Mesenchymal stem cell (in vitro differentiated cells and primary cell): ENCODE results near the gene KDM4B.

Experiments used
- DNase-seq: peaks from one replicate; pipeline ENCODE4 v3.0.0-alpha.2; 2013
- H2AFZ ChIP-seq: one replicate; pipeline ENCODE4 v1.6.1; 2013; ENCODE audit warnings: low read depth, mild to moderate bottlenecking, control low read depth, inconsistent platforms, low read length, moderate library complexity
- H2AK5ac ChIP-seq: 2 replicates; pipeline ENCODE4 v1.6.1; 2013; ENCODE audit warnings: low read length, moderate library complexity, mild to moderate bottlenecking, inconsistent platforms; ENCODE audit not compliant: severe bottlenecking
- H2BK120ac ChIP-seq: one replicate; pipeline ENCODE4 v1.6.1; 2013; ENCODE audit warnings: low read depth, mild to moderate bottlenecking, inconsistent platforms, low read length, moderate library complexity
- H2BK12ac ChIP-seq, 2 experiments: one replicate each; pipeline ENCODE4 v1.6.1; 2013; ENCODE audit warnings: inconsistent platforms in 2 of 2, low read length in 2 of 2, mild to moderate bottlenecking in 2 of 2, moderate library complexity in 2 of 2, control low read depth in 1 of 2
- H2BK15ac ChIP-seq: one replicate; pipeline ENCODE4 v1.6.1; 2013; ENCODE audit warnings: mild to moderate bottlenecking, low read depth, inconsistent platforms; ENCODE audit not compliant: poor library complexity, severe bottlenecking
- H2BK5ac ChIP-seq: 2 replicates; pipeline ENCODE4 v1.6.1; 2013; ENCODE audit warnings: low read depth, mild to moderate bottlenecking, low read length, control low read depth, inconsistent platforms; ENCODE audit not compliant: poor library complexity, severe bottlenecking
- H3K14ac ChIP-seq, 2 experiments: one replicate each; pipeline ENCODE4 v1.6.1; 2013; ENCODE audit warnings: inconsistent platforms in 2 of 2, low read length in 2 of 2, control low read depth in 1 of 2, mild to moderate bottlenecking in 1 of 2, moderate library complexity in 1 of 2
- H3K18ac ChIP-seq, 2 experiments: one replicate each; pipeline ENCODE4 v1.6.1; 2013; ENCODE audit warnings: inconsistent platforms in 2 of 2, low read length in 2 of 2, control low read depth in 1 of 2, low read depth in 1 of 2, mild to moderate bottlenecking in 1 of 2
- H3K23ac ChIP-seq, 2 experiments: one replicate each; pipeline ENCODE4 v1.6.1; 2013; ENCODE audit warnings: inconsistent platforms in 2 of 2, low read length in 2 of 2, mild to moderate bottlenecking in 2 of 2, moderate library complexity in 2 of 2, control low read depth in 1 of 2
- H3K27ac ChIP-seq: 2 replicates; pipeline ENCODE4 v1.5.1; 2013; ENCODE audit warnings: mild to moderate bottlenecking, moderate library complexity, low read length, control low read depth, inconsistent platforms; ENCODE audit not compliant: poor library complexity, severe bottlenecking
- H3K27me3 ChIP-seq, 2 experiments: 2 replicates each; pipeline versions ENCODE4 v1.6.1 to v1.7.0; 2013; ENCODE audit warnings: low read length in 2 of 2, mild to moderate bottlenecking in 2 of 2, moderate library complexity in 2 of 2, control low read depth in 1 of 2, inconsistent platforms in 1 of 2; ENCODE audit not compliant: control insufficient read depth in 1 of 2, insufficient read depth in 1 of 2
- H3K36me3 ChIP-seq, 2 experiments: 2 replicates each; pipeline versions ENCODE4 v1.6.1 to v1.7.0; 2013; ENCODE audit warnings: low read length in 2 of 2, control low read depth in 1 of 2, inconsistent platforms in 1 of 2, low read depth in 1 of 2, mild to moderate bottlenecking in 1 of 2; ENCODE audit not compliant: insufficient read depth in 2 of 2, control insufficient read depth in 1 of 2
- H3K4ac ChIP-seq, 2 experiments: one replicate each; pipeline ENCODE4 v1.6.1; 2013; ENCODE audit warnings: inconsistent platforms in 2 of 2, low read length in 2 of 2, mild to moderate bottlenecking in 2 of 2, moderate library complexity in 2 of 2, control low read depth in 1 of 2, low read depth in 1 of 2
- H3K4me1 ChIP-seq: 2 replicates; pipeline ENCODE4 v1.6.1; 2013; ENCODE audit warnings: low read depth, low read length, control low read depth; ENCODE audit not compliant: control insufficient read depth, insufficient read depth
- H3K4me2 ChIP-seq: 2 replicates; pipeline ENCODE4 v1.6.1; 2013; ENCODE audit warnings: low read length, mild to moderate bottlenecking, inconsistent platforms; ENCODE audit not compliant: poor library complexity, severe bottlenecking
- H3K4me3 ChIP-seq, 2 experiments: 2 replicates each; pipeline versions ENCODE4 v1.5.1 to v1.7.0; 2013; ENCODE audit warnings: low read length in 2 of 2, mild to moderate bottlenecking in 2 of 2, control low read depth in 1 of 2, low read depth in 1 of 2; ENCODE audit not compliant: insufficient read depth in 1 of 2
- H3K79me1 ChIP-seq: replicated peaks from 2 replicates; pipeline ENCODE4 v1.6.1; 2013; ENCODE audit warnings: mild to moderate bottlenecking, control low read depth, low read length, inconsistent platforms; ENCODE audit not compliant: poor library complexity, severe bottlenecking
- H3K9ac ChIP-seq: 2 replicates; pipeline ENCODE4 v1.7.0; 2013; ENCODE audit warnings: mild to moderate bottlenecking, low read length, moderate library complexity
- H3K9me3 ChIP-seq: 2 replicates; pipeline ENCODE4 v1.7.0; 2013; ENCODE audit warnings: mild to moderate bottlenecking, low read length; ENCODE audit not compliant: control insufficient read depth
- H4K8ac ChIP-seq: one replicate; pipeline ENCODE4 v1.6.1; 2013; ENCODE audit warnings: inconsistent platforms, mild to moderate bottlenecking, low read length, moderate library complexity
- H4K91ac ChIP-seq: one replicate; pipeline ENCODE4 v1.6.1; 2013; ENCODE audit warnings: mild to moderate bottlenecking, low read length, inconsistent platforms
- WGBS: methylation state at CpG from one replicate; pipeline ENCODE4 v1.1.7; 2013; ENCODE audit warnings: mixed read lengths; 5-methylcytosine and 5-hydroxymethylcytosine counted together

Gene KDM4B

GRCh38 chr19:5152767-5153532 lies 184.0 kb downstream of the KDM4B start:
- no peak overlapping the region for H3K14ac ChIP-seq
- H3K4ac ChIP-seq = no peak overlapping the region
- peaks cover 26 to 62% of the 10 kb centered on the region in 2 experiments for H3K36me3 ChIP-seq
- no peak overlapping the region for H4K8ac ChIP-seq
- no peak overlapping the region for H2AFZ ChIP-seq
- H2BK5ac ChIP-seq = no peak overlapping the region
- H3K18ac ChIP-seq = no peak overlapping the region
- no peak overlapping the region for H2BK12ac ChIP-seq
- no peak overlapping the region for H3K4me3 ChIP-seq
- H3K4me2 ChIP-seq = no peak overlapping the region
- no peaks in the 10 kb centered on the region for H3K4me1 ChIP-seq
- WGBS = 89% methylated on average over 23 of the region's 24 CpGs
- peaks cover 2% of the 10 kb centered on the region for H3K79me1 ChIP-seq
- no peak overlapping the region for H4K91ac ChIP-seq
- H3K9me3 ChIP-seq = peaks cover 5% of the 10 kb centered on the region
- H2AK5ac ChIP-seq = no peak overlapping the region
- no peak overlapping the region for H3K9ac ChIP-seq
- H2BK120ac ChIP-seq = no peak overlapping the region
- no peak overlapping the region for H3K27ac ChIP-seq
- no peak for DNase-seq
- no peak overlapping the region for H3K23ac ChIP-seq
- no peaks in the 10 kb centered on the region for H3K27me3 ChIP-seq
- no peak overlapping the region for H2BK15ac ChIP-seq

DNA sequence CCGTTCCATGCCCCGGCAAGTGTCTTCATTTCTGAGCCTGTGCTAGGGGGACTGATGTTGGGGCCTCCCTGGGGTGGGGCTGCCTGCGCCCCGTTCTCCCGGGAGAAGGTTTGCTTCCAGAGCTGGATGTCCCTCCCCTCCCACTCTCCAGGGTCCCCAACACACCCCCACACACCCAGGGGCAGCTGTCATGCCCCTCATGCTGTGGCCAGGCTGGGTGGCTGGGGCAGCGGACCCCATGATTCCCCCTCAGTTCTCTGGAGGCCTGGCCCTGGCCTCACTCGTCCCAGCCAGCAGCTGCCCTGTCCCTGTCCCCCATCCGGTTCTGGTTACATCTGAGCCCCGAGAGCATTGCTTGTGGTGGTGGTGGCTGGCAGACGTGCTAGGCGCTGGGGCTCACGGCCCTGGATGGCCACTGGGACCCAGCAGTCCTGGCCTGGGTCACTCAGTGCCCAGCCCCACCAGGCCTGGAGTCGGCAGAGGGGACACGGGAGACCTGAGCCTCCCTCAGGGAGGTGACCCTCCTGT lies 184.8 kb downstream of the KDM4B start:
- H4K8ac ChIP-seq = no peak overlapping the region
- H3K4me2 ChIP-seq = no peak overlapping the region
- H3K14ac ChIP-seq = no peak overlapping the region
- H3K4me3 ChIP-seq = no peak overlapping the region
- H3K23ac ChIP-seq = no peak overlapping the region
- no peak for DNase-seq
- H2BK12ac ChIP-seq = no peak overlapping the region
- peak overlapping the region; percentile 54 for H4K91ac ChIP-seq
- H2AK5ac ChIP-seq = no peak overlapping the region
- H3K36me3 ChIP-seq = peaks cover 26 to 55% of the 10 kb centered on the region in 2 experiments
- H2BK120ac ChIP-seq = no peak overlapping the region
- no peak overlapping the region for H3K27ac ChIP-seq
- H2BK15ac ChIP-seq = no peak overlapping the region
- H3K27me3 ChIP-seq = no peaks in the 10 kb centered on the region
- no peak overlapping the region for H3K18ac ChIP-seq
- H3K9ac ChIP-seq = no peak overlapping the region
- no peak overlapping the region for H2AFZ ChIP-seq
- H2BK5ac ChIP-seq = no peak overlapping the region
- H3K4me1 ChIP-seq = no peaks in the 10 kb centered on the region
- peaks cover 5% of the 10 kb centered on the region for H3K9me3 ChIP-seq
- 94% methylated on average over 14 of the region's 14 CpGs for WGBS
- no peak overlapping the region for H3K4ac ChIP-seq
- peaks cover 2% of the 10 kb centered on the region for H3K79me1 ChIP-seq

DNA sequence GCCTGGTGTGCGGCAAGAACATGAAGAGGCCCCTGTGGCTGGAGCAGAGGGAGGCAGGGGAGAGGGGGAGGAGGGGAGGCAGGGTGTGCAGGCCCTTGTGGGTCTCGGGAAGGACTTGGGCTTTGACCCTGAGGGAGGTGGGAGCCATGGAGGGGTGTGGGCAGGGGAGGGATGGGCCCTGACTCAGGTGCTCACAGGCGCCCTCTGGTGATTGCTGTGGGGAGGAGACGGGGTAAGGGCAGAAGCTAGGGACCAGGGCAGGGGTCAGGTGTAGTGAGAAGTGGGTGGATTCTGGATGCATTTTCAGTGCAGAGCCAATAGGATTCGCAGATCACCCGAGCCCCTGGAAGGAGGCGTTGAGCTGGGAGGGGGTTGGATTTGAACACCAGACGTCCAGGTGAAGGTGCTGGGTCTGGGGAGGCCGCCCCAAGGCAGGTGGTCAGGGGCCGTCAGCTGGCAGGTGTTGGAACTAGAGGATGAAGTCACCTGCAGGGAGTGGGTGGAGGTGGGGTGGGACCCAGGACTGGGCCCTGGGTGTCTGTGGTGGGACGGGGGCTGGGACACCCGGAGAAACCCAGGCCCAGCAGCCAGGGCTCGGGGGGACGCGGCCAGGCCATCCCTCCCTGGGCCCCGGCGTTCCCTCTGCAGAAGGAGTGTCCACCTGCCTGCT lies 185.4 kb downstream of the KDM4B start:
- no peak overlapping the region for H3K14ac ChIP-seq
- peaks cover 2% of the 10 kb centered on the region for H3K79me1 ChIP-seq
- H2AFZ ChIP-seq = no peak overlapping the region
- no peak overlapping the region for H3K4ac ChIP-seq
- H3K18ac ChIP-seq = no peak overlapping the region
- H2BK5ac ChIP-seq = no peak overlapping the region
- H3K27ac ChIP-seq = no peak overlapping the region
- H3K36me3 ChIP-seq = peaks cover 20 to 49% of the 10 kb centered on the region in 2 experiments
- H2BK15ac ChIP-seq = no peak overlapping the region
- H4K8ac ChIP-seq = no peak overlapping the region
- no peaks in the 10 kb centered on the region for H3K27me3 ChIP-seq
- no peak overlapping the region for H2AK5ac ChIP-seq
- peaks cover 5% of the 10 kb centered on the region for H3K9me3 ChIP-seq
- no peak overlapping the region for H3K9ac ChIP-seq
- H3K4me3 ChIP-seq = no peak overlapping the region
- DNase-seq = no peak
- no peak overlapping the region for H2BK12ac ChIP-seq
- no peaks in the 10 kb centered on the region for H3K4me1 ChIP-seq
- H4K91ac ChIP-seq = peak overlapping the region; percentile 54
- no peak overlapping the region for H3K4me2 ChIP-seq
- WGBS = 78% methylated on average over 15 of the region's 17 CpGs
- no peak overlapping the region for H3K23ac ChIP-seq
- no peak overlapping the region for H2BK120ac ChIP-seq

DNA sequence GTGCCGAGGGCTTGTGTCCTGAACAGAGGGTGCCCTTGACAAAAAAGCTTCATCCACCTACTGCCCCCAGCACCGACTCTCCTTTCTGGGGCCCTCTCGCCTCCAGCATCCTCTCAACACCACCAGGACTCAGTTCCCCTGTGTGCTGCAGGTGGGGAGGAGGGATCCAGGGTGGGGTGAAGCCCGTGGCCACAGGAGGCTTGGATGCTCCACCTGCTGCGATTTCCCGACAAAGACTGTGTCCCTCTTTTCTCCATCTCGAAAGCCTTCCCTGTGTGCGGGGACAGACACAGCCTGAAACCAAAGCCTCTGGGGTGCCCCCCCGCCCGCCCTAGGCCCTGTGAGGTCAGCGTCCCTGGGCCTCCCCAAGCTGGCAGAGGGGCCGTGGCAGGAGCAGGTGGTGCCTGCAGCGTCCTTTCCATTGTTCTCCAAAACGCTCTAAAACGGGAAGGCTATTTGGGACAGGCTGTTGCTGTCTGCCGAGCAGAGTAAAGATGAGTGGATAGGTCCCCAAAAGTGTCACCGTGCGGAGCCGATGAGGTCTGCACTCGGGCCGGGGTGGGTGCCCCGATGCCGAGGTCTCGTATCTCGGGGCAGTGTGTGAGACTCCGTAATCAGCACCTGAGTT lies 186.0 kb downstream of the KDM4B start:
- whole genome bisulfite sequencing = 92% methylated on average over 23 of the region's 26 CpGs
- DNase-seq = no peak

More for the DNA sequence above, 186.0 kb downstream of the KDM4B start:
- Histone ChIP-seq H2BK12ac (no peak overlapping the region), H3K23ac (no peak overlapping the region), H2AK5ac (no peak overlapping the region), H3K4me3 (no peak overlapping the region), H3K9me3 (peaks cover 5% of the 10 kb centered on the region), H3K27ac (no peak overlapping the region), H4K91ac (no peak overlapping the region), H4K8ac (no peak overlapping the region), H3K14ac (no peak overlapping the region), H3K18ac (no peak overlapping the region), H2BK120ac (no peak overlapping the region), H3K79me1 (peaks cover 2% of the 10 kb centered on the region), H3K36me3 (peaks cover 14 to 43% of the 10 kb centered on the region in 2 experiments), H2AFZ (no peak overlapping the region), H3K4me1 (no peaks in the 10 kb centered on the region), H3K4me2 (no peak overlapping the region), H2BK5ac (no peak overlapping the region), H3K27me3 (no peaks in the 10 kb centered on the region), H3K4ac (no peak overlapping the region), H2BK15ac (peak overlapping the region; percentile 9), H3K9ac (no peak overlapping the region)
